Parathyroid adenoma (tissue), 2 donors: Measurements from ENCODE around the gene ITGAX.

ENCODE experiments used
- H2AFZ ChIP-seq: fragments of 300-600 bp; sonication (generic); one replicate; pipeline ENCODE4 v1.7.0; 2017; ENCODE audit warnings: antibody characterized with exemption, mild to moderate bottlenecking
- H3K27ac ChIP-seq: fragments of 300-600 bp; sonication (generic); one replicate; pipeline ENCODE4 v1.7.0; 2017
- H3K27me3 ChIP-seq: fragments of 300-600 bp; sonication (generic); one replicate; pipeline ENCODE4 v1.7.0; 2017; ENCODE audit warnings: low read length; ENCODE audit not compliant: control insufficient read depth, insufficient read depth
- H3K36me3 ChIP-seq: fragments of 300-600 bp; sonication (generic); one replicate; pipeline ENCODE4 v1.7.0; 2017; ENCODE audit warnings: low read length; ENCODE audit not compliant: control insufficient read depth, insufficient read depth
- H3K4me1 ChIP-seq: fragments of 300-600 bp; sonication (generic); one replicate; pipeline ENCODE4 v1.7.0; 2017; ENCODE audit warnings: control low read depth
- H3K4me2 ChIP-seq: fragments of 300-600 bp; sonication (generic); one replicate; pipeline ENCODE4 v1.7.0; 2017; ENCODE audit warnings: low read length
- H3K4me3 ChIP-seq: fragments of 300-600 bp; sonication (generic); one replicate; pipeline ENCODE4 v1.7.0; 2017; ENCODE audit warnings: low read depth, low read length
- H3K79me2 ChIP-seq: fragments of 300-600 bp; sonication (generic); one replicate; pipeline ENCODE4 v1.7.0; 2017; ENCODE audit warnings: control low read depth
- H3K9ac ChIP-seq: fragments of 300-600 bp; sonication (generic); one replicate; pipeline ENCODE4 v1.7.0; 2017; ENCODE audit warnings: mild to moderate bottlenecking
- H3K9me3 ChIP-seq: fragments of 300-600 bp; sonication (generic); one replicate; pipeline ENCODE4 v1.7.0; 2017; ENCODE audit warnings: low read length; ENCODE audit not compliant: control insufficient read depth
- TF ChIP-seq, protein P1 (sequence below): fragments of 300-600 bp; sonication (generic); IDR thresholded peaks from one replicate; pipeline ENCODE4 v1.7.0; 2017; ENCODE audit warnings: antibody characterized with exemption, mild to moderate bottlenecking
- donor health status: primary hyperparathyroidism.

The ITGAX gene

DNA sequence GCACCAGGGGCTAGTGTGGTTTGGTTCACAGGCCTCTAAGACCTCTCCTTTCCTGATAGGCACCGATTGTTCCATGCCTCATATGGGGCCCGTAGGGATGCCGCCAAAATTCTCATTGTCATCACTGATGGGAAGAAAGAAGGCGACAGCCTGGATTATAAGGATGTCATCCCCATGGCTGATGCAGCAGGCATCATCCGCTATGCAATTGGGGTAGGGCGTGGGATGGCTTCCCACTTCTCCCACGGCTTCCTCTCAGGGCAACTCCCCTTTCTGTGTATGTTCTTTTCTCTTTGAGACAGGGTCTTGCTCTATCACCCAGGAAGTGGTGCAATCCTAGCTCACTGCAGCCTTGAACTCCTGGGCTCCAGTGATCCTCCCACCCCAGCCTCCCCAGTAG is 5.3 kb downstream of the ITGAX start:
- H3K9me3 ChIP-seq, result no peaks in the 10 kb centered on the region
- H3K4me1 ChIP-seq, result no peaks in the 10 kb centered on the region
- H2AFZ ChIP-seq, result no peak overlapping the region
- no peak overlapping the region for H3K9ac ChIP-seq
- H3K27me3 ChIP-seq, result no peaks in the 10 kb centered on the region
- no peak overlapping the region for H3K4me3 ChIP-seq
- no peak overlapping the region for H3K4me2 ChIP-seq
- H3K36me3 ChIP-seq, result no peaks in the 10 kb centered on the region
- TF ChIP-seq, protein P1, sequence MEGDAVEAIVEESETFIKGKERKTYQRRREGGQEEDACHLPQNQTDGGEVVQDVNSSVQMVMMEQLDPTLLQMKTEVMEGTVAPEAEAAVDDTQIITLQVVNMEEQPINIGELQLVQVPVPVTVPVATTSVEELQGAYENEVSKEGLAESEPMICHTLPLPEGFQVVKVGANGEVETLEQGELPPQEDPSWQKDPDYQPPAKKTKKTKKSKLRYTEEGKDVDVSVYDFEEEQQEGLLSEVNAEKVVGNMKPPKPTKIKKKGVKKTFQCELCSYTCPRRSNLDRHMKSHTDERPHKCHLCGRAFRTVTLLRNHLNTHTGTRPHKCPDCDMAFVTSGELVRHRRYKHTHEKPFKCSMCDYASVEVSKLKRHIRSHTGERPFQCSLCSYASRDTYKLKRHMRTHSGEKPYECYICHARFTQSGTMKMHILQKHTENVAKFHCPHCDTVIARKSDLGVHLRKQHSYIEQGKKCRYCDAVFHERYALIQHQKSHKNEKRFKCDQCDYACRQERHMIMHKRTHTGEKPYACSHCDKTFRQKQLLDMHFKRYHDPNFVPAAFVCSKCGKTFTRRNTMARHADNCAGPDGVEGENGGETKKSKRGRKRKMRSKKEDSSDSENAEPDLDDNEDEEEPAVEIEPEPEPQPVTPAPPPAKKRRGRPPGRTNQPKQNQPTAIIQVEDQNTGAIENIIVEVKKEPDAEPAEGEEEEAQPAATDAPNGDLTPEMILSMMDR, result no peak
- no peak overlapping the region for H3K27ac ChIP-seq
- H3K79me2 ChIP-seq, result no peaks in the 10 kb centered on the region

DNA sequence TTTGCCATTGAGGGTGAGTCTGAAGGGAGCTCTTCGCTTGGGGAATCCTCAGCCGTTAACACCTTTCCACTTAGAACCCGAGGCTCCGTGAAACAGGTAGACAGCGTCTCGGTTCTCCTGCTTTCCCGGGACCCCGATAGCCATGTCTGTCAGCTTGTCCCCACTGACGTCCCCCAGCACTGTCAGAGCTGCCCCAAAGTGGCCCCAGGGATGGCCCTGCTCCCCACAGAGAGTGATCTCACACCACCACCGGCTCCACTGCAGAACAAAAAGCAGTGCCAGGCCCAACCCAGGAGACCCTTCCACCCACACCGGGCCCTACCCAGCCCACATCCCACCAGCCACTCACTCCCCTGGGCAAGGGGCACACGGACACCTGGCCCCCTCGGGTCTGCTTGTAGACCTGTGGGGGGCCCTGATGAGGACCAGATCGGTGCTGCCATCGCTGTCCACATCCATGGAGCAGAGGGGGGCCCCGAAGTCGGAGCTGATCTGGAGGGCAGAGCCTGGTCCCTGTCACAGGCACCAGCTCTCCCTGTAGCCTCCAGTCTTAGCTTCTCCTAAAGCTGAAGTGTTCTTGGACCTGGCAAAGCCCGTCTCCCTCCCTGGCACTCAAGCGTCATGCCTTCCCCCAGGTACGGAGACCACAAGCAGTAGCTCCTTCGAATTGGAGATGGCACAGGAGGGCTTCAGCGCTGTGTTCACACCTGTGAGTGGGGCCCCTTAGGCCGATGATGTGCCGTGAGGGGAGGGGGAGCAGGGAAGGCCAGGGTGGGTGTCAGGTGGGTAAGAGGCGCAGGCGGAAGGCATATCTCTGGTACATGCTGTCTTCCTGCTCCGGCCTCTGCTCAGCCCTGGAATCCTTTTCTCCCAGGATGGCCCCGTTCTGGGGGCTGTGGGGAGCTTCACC is 6.5 kb downstream of the ITGAX start:
- H3K9me3 ChIP-seq, result no peaks in the 10 kb centered on the region
- no peaks in the 10 kb centered on the region for H3K79me2 ChIP-seq
- H2AFZ ChIP-seq, result no peak overlapping the region
- no peak overlapping the region for H3K9ac ChIP-seq
- no peak overlapping the region for H3K4me3 ChIP-seq
- TF ChIP-seq, protein P1, result no peak
- no peaks in the 10 kb centered on the region for H3K36me3 ChIP-seq
- H3K4me1 ChIP-seq, result no peaks in the 10 kb centered on the region
- no peaks in the 10 kb centered on the region for H3K27me3 ChIP-seq
- no peak overlapping the region for H3K4me2 ChIP-seq
- no peak overlapping the region for H3K27ac ChIP-seq

DNA sequence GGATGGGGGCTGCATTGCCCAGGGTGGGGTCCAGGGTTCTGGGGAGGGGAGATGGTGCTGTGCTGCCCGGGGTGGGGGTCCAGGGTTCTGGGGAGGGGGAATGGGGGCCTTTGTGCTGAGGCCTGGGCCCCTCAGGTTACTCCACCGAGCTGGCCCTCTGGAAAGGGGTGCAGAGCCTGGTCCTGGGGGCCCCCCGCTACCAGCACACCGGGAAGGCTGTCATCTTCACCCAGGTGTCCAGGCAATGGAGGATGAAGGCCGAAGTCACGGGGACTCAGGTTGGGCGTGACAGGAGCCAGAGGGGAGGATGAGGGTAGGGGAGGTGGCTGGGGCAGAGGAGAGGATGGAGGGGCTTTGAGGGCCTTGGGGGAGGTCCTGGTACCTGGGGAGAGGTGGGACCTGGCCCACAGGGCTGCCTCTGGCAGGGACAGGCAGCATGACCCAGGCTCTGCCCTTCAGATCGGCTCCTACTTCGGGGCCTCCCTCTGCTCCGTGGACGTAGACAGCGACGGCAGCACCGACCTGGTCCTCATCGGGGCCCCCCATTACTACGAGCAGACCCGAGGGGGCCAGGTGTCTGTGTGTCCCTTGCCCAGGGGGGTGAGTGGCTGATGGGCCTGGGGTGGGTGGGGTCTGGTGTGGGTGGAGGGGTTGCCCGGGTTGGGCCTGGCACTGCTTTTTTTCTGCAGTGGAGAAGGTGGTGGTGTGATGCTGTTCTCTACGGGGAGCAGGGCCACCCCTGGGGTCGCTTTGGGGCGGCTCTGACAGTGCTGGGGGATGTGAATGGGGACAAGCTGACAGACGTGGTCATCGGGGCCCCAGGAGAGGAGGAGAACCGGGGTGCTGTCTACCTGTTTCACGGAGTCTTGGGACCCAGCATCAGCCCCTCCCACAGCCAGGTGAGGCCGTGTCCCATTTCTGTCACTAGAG is 7.8 kb downstream of the ITGAX start:
- Histone ChIP-seq H3K4me2 (no peak overlapping the region), H3K9ac (no peak overlapping the region), H3K4me1 (no peaks in the 10 kb centered on the region), H2AFZ (no peak overlapping the region), H3K9me3 (no peaks in the 10 kb centered on the region), H3K27me3 (no peaks in the 10 kb centered on the region), H3K36me3 (no peaks in the 10 kb centered on the region), H3K79me2 (no peaks in the 10 kb centered on the region), H3K27ac (no peak overlapping the region), H3K4me3 (no peak overlapping the region)
- TF ChIP-seq, protein P1, result no peak

DNA sequence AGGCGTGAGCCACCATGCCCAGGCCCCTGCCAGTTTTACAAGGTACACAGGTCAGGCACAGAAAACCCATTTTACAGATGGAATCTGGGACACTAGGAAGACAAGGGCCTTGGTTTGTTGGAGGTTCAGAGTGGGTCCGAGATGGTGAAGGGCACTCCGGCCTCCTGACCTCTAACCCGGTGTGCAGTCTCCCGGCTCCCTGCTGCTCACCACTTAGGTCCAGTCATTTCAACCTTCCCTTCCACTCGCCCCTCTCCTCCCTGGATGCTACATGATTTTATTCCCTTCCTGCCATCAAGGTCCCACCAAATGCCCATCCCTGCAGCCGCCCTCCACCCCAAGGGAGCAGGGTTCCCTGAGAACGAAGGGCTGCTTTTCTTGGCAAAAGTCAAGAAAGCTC is 8.7 kb downstream of the ITGAX start:
- no peak overlapping the region for H3K27ac ChIP-seq
- H3K4me3 ChIP-seq, result no peak overlapping the region
- no peaks in the 10 kb centered on the region for H3K36me3 ChIP-seq
- no peaks in the 10 kb centered on the region for H3K4me1 ChIP-seq
- no peak overlapping the region for H3K4me2 ChIP-seq
- no peak overlapping the region for H3K9ac ChIP-seq
- TF ChIP-seq, protein P1, result no peak
- no peaks in the 10 kb centered on the region for H3K79me2 ChIP-seq
- H3K9me3 ChIP-seq, result no peaks in the 10 kb centered on the region
- H2AFZ ChIP-seq, result no peak overlapping the region
- H3K27me3 ChIP-seq, result no peaks in the 10 kb centered on the region
